Smooth muscle cell (in vitro differentiated cells): ENCODE data around the gene CYRIA. TPM values are rescaled to one million over a fixed set of nuclear protein-coding genes. Genes with fewer than 3 reads are reported as not detected.

Experiments used
- DNase-seq: peaks from one replicate; lab custom pipeline; 2025; ENCODE audit not compliant: unreplicated experiment; lab: John Stamatoyannopoulos, UW
- H2AFZ ChIP-seq: fragments of 200-600 bp; sonication (generic); 2 replicates; pipeline ENCODE4 v1.6.0; 2016; ENCODE audit warnings: antibody characterized with exemption, low read depth, mild to moderate bottlenecking
- H3F3A ChIP-seq: fragments of 200-600 bp; sonication (generic); 2 replicates; pipeline ENCODE4 v1.6.0; 2017; ENCODE audit warnings: antibody characterized with exemption, low read depth
- H3K27ac ChIP-seq: fragments of 200-600 bp; sonication (generic); 2 replicates; pipeline ENCODE4 v1.5.1; 2016; ENCODE audit warnings: low read depth, mild to moderate bottlenecking
- H3K27me3 ChIP-seq: fragments of 200-600 bp; sonication (generic); 2 replicates; pipeline ENCODE4 v1.6.1; 2016; ENCODE audit warnings: low read depth, mild to moderate bottlenecking
- H3K36me3 ChIP-seq: fragments of 200-600 bp; sonication (generic); 2 replicates; pipeline ENCODE4 v1.5.1; 2016; ENCODE audit warnings: low read depth
- H3K4me1 ChIP-seq: fragments of 200-600 bp; sonication (generic); 2 replicates; pipeline ENCODE4 v1.5.1; 2016; ENCODE audit warnings: low read depth
- H3K4me2 ChIP-seq: fragments of 200-600 bp; sonication (generic); 2 replicates; pipeline ENCODE4 v1.6.0; 2016; ENCODE audit warnings: mild to moderate bottlenecking
- H3K4me3 ChIP-seq: fragments of 200-600 bp; sonication (generic); 2 replicates; pipeline ENCODE4 v1.5.1; 2016; ENCODE audit warnings: mild to moderate bottlenecking
- H3K79me2 ChIP-seq: fragments of 200-600 bp; sonication (generic); 2 replicates; pipeline ENCODE4 v1.6.0; 2016; ENCODE audit warnings: low read depth, mild to moderate bottlenecking
- H3K9ac ChIP-seq: fragments of 200-600 bp; sonication (generic); 2 replicates; pipeline ENCODE4 v1.6.0; 2016; ENCODE audit warnings: low read depth
- H3K9me3 ChIP-seq: fragments of 200-600 bp; sonication (generic); replicated peaks from 2 replicates; pipeline ENCODE4 v1.5.1; 2016; ENCODE audit warnings: low read depth
- H4K20me1 ChIP-seq: fragments of 200-600 bp; sonication (generic); 2 replicates; pipeline ENCODE4 v1.6.0; 2016; ENCODE audit warnings: low read depth
- WGBS: methylation state at CpG from one replicate; pipeline ENCODE4 v1.1.7; 2016; ENCODE audit warnings: low lambda C conversion rate; 5-methylcytosine and 5-hydroxymethylcytosine counted together
- polyA plus RNA-seq: library from polyadenylated mRNA; unstranded; fragments of >200 nt; fragmentation: Nextera tagmentation; extraction: Ambion mirVana; gene quantifications from 2 replicates; pipeline ENCODE4 v1.2.1, GENCODE V29; 2016
- total RNA-seq: library from RNA; depleted of rRNA; stranded (reverse); fragments of >200 nt; gene quantifications from 2 replicates; pipeline ENCODE4 v1.2.3, GENCODE V29; 2014
- TF ChIP-seq, protein P1 (sequence below): fragments of 200-600 bp; sonication (generic); IDR thresholded peaks from 2 replicates; pipeline ENCODE4 v1.5.1; 2017; ENCODE audit warnings: borderline replicate concordance, mild to moderate bottlenecking, antibody characterized with exemption; ENCODE audit not compliant: insufficient read depth, poor library complexity, severe bottlenecking

CYRIA gene
- total and polyA plus RNA-seq, 2 experiments from 2014 or later: 1.7 to 5.8 TPM

DNA sequence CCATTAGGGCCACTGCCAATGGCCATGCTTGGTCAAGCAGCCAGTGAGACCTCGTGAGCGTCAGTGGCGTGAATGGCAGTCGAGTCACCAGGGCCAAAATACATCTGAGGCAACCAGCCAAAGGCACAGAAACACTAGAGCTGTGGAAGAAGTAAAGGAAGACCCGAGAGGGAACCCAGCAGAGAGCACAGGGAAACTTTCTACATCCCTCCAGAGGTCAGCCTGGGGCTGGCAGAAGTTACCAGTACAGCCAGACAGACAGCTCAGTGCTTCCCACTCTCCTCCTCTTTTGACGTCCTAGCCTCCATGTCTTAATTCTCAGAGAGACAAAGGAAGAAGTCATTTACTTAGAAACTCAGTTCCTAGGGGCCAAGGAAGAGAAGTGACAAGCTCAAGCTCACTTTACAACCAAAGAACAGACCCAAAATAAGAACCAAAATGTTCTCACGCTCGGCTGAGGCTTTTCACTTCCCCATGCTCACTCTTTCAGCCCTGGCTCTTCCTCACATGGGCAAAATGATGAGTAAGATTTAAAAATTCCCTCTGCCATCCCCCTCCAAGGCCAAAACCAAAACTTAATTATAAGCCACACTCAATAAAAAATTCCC, 8.7 kb downstream of the CYRIA start:
- Histone ChIP-seq H4K20me1 (no peaks in the 10 kb centered on the region), H3K36me3 (no peaks in the 10 kb centered on the region), H3K4me1 (peaks cover 15% of the 10 kb centered on the region), H2AFZ (no peak overlapping the region), H3F3A (peaks cover 7% of the 10 kb centered on the region), H3K27ac (no peak overlapping the region), H3K79me2 (no peaks in the 10 kb centered on the region), H3K27me3 (peaks cover 18% of the 10 kb centered on the region), H3K4me2 (no peak overlapping the region), H3K4me3 (no peak overlapping the region), H3K9me3 (no peaks in the 10 kb centered on the region), H3K9ac (no peak overlapping the region)
- TF ChIP-seq, protein P1, sequence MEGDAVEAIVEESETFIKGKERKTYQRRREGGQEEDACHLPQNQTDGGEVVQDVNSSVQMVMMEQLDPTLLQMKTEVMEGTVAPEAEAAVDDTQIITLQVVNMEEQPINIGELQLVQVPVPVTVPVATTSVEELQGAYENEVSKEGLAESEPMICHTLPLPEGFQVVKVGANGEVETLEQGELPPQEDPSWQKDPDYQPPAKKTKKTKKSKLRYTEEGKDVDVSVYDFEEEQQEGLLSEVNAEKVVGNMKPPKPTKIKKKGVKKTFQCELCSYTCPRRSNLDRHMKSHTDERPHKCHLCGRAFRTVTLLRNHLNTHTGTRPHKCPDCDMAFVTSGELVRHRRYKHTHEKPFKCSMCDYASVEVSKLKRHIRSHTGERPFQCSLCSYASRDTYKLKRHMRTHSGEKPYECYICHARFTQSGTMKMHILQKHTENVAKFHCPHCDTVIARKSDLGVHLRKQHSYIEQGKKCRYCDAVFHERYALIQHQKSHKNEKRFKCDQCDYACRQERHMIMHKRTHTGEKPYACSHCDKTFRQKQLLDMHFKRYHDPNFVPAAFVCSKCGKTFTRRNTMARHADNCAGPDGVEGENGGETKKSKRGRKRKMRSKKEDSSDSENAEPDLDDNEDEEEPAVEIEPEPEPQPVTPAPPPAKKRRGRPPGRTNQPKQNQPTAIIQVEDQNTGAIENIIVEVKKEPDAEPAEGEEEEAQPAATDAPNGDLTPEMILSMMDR: no peak
- WGBS: 87% methylated on average over 8 of the region's 8 CpGs
- DNase-seq: no peak

DNA sequence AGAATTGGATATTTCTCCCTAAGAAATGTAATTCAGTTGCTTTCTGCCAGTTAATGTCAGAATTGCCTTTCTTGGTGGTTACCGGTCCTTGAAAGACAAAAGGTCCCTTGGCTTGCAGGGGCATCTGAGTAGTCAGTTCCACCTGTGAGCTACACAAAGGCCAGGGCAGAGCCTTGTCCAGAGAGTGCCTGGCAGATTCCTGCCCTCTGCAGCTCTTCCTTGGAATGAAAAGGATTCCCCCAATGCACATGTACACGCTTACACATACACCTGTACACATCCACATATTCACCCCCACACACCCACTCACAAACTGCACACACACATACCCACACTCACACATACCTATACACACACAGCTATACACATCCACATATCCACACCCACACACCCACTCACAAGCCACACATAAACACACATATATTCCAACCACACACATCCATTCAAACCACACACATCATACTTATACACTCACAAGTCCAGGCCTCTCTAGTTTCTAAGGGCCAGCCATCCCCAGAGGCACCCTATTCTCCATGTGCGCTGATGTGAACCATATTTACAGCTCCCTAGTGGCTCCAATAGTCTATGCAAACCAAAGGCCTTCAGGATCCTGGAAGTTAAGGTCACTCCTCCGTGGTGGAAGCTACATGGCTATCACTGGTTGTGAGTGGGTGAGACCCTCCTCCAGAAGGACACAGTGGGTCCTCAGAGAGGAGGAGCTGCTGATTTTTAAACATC, 9.6 kb downstream of the CYRIA start:
- H2AFZ ChIP-seq: no peak overlapping the region
- no peak overlapping the region for H3K9ac ChIP-seq
- WGBS: 97% methylated on average over 4 of the region's 4 CpGs
- H3K27ac ChIP-seq: no peak overlapping the region
- H3F3A ChIP-seq: peaks cover 7% of the 10 kb centered on the region
- H3K4me1 ChIP-seq: peaks cover 17% of the 10 kb centered on the region
- no peaks in the 10 kb centered on the region for H3K36me3 ChIP-seq
- no peak for DNase-seq
- H3K4me2 ChIP-seq: no peak overlapping the region
- peaks cover 18% of the 10 kb centered on the region for H3K27me3 ChIP-seq
- H3K9me3 ChIP-seq: no peaks in the 10 kb centered on the region
- H3K4me3 ChIP-seq: no peak overlapping the region
- H3K79me2 ChIP-seq: no peaks in the 10 kb centered on the region
- H4K20me1 ChIP-seq: no peaks in the 10 kb centered on the region
- TF ChIP-seq, protein P1: no peak

DNA sequence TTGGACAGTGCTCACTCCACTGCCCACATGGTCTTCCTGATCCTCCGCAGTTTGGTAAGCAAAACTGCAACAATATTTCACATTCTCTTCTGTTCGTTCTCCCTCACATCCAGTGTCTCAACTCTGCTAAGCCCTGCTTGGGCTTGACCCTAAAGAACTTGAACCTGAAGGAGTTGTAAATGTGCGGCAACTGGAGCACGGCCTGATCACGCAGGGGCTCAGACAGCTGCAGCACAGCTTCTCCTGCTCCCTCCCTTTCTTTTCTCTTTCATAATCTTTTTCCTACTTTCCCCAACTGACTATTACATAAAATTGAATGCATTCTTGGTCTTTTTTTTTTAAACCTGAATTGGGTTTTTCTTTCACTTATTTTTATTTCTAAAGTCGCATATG, 10.2 kb downstream of the CYRIA start:
- Histone ChIP-seq H3K4me2 (no peak overlapping the region), H3K36me3 (no peaks in the 10 kb centered on the region), H3K9me3 (no peaks in the 10 kb centered on the region), H3F3A (peaks cover 7% of the 10 kb centered on the region), H3K4me1 (peaks cover 23% of the 10 kb centered on the region), H3K4me3 (no peak overlapping the region), H3K9ac (no peak overlapping the region), H3K27ac (no peak overlapping the region), H4K20me1 (no peaks in the 10 kb centered on the region), H2AFZ (no peak overlapping the region), H3K79me2 (no peaks in the 10 kb centered on the region), H3K27me3 (peaks cover 18% of the 10 kb centered on the region)
- TF ChIP-seq, protein P1: no peak
- DNase-seq: no peak
- WGBS: 93% methylated on average over 6 of the region's 6 CpGs
